PC-9 (cell line): ENCODE measurements around the gene ZFR. TPM values are rescaled to one million over a fixed set of nuclear protein-coding genes. Genes with fewer than 3 reads are reported as not detected.

Source experiments
- BruUV-seq: library from RNA; stranded (reverse); fragments of 400-500 nt; replicated peaks from 2 replicates; lab custom pipeline; 2021; lab: Mats Ljungman, UMichigan
- CTCF ChIA-PET: fragments of 300-600 bp; sonication (Branson Sonifier 250); formaldehyde crosslinking; loops from one replicate; lab custom pipeline; 2022; ENCODE audit warnings: antibody characterized with exemption; lab: Charles Lee
- POLR2A ChIA-PET: fragments of 300-600 bp; sonication (Branson Sonifier 250); formaldehyde crosslinking; loops from one replicate; lab custom pipeline; 2022; ENCODE audit warnings: antibody characterized with exemption; ENCODE audit not compliant: unreplicated experiment; lab: Charles Lee
- DNase-seq, 2 experiments: peaks; one replicate each; pipeline versions ENCODE4 v3.0.0 to v3.0.0-alpha.2; 2015 to 2022; ENCODE audit warnings: mixed read lengths in 1 of 2
- H2AFZ ChIP-seq: fragments of 200-600 bp; sonication (generic); 2 replicates; pipeline ENCODE4 v1.8.1; 2017; ENCODE audit warnings: antibody characterized with exemption
- H3F3A ChIP-seq: fragments of 200-600 bp; sonication (generic); 2 replicates; pipeline ENCODE4 v1.8.1; 2017; ENCODE audit warnings: antibody characterized with exemption, mild to moderate bottlenecking, low read depth; ENCODE audit not compliant: insufficient read depth
- H3K27ac ChIP-seq: fragments of 200-600 bp; sonication (generic); 2 replicates; pipeline ENCODE4 v1.6.1; 2016; ENCODE audit warnings: mixed run types
- H3K27me3 ChIP-seq: fragments of 200-600 bp; sonication (generic); 2 replicates; pipeline ENCODE4 v1.6.1; 2016; ENCODE audit warnings: low read depth, mixed run types; ENCODE audit not compliant: insufficient read depth
- H3K36me3 ChIP-seq: fragments of 200-600 bp; sonication (generic); 2 replicates; pipeline ENCODE4 v1.6.1; 2016; ENCODE audit warnings: low read depth, mixed run types
- H3K4me1 ChIP-seq: fragments of 200-600 bp; sonication (generic); replicated peaks from 2 replicates; pipeline ENCODE4 v1.6.1; 2016; ENCODE audit warnings: mixed run types; ENCODE audit not compliant: insufficient read depth
- H3K4me2 ChIP-seq: fragments of 200-600 bp; sonication (generic); 2 replicates; pipeline ENCODE4 v1.6.1; 2017; ENCODE audit warnings: mixed run types
- H3K4me3 ChIP-seq: fragments of 200-600 bp; sonication (generic); 2 replicates; pipeline ENCODE4 v1.6.1; 2016; ENCODE audit warnings: mixed run types
- H3K79me2 ChIP-seq: fragments of 200-600 bp; sonication (generic); 2 replicates; pipeline ENCODE4 v1.6.1; 2017; ENCODE audit warnings: low read depth, mixed run types
- H3K9me2 ChIP-seq: fragments of 200-600 bp; sonication (generic); 2 replicates; pipeline ENCODE4 v1.8.1; 2017; ENCODE audit warnings: mild to moderate bottlenecking; ENCODE audit not compliant: insufficient read depth
- H3K9me3 ChIP-seq: fragments of 200-600 bp; sonication (generic); 2 replicates; pipeline ENCODE4 v1.8.1; 2016; ENCODE audit warnings: low read depth; ENCODE audit not compliant: insufficient read depth
- H4K20me1 ChIP-seq: fragments of 200-600 bp; sonication (generic); 2 replicates; pipeline ENCODE4 v1.8.1; 2017; ENCODE audit not compliant: insufficient read depth
- EZH2 ChIP-seq: fragments of 200-600 bp; sonication (generic); IDR thresholded peaks from 2 replicates; pipeline ENCODE4 v1.8.0; 2017; ENCODE audit warnings: antibody characterized with exemption, low read depth
- intact Hi-C: fragments of 100-400 bp; cut with micrococcal nuclease; formaldehyde crosslinking; loops from one replicate; pipeline ENCODE4 v1.10.0; 2022; ENCODE audit not compliant: unreplicated experiment
- total RNA-seq: library from RNA; stranded (reverse); gene quantifications from 2 replicates; pipeline ENCODE4 v1.2.3, GENCODE V29; 2021
- TF ChIP-seq, protein P1 (sequence below): fragments of 200-600 bp; sonication (generic); conservative IDR thresholded peaks from 2 replicates; pipeline ENCODE4 v1.6.1; 2017; ENCODE audit warnings: mixed run types, antibody characterized with exemption, mild to moderate bottlenecking, moderate library complexity

The ZFR gene
- total RNA-seq, 1 experiment from 2014 or later, result 69.2 TPM

DNA sequence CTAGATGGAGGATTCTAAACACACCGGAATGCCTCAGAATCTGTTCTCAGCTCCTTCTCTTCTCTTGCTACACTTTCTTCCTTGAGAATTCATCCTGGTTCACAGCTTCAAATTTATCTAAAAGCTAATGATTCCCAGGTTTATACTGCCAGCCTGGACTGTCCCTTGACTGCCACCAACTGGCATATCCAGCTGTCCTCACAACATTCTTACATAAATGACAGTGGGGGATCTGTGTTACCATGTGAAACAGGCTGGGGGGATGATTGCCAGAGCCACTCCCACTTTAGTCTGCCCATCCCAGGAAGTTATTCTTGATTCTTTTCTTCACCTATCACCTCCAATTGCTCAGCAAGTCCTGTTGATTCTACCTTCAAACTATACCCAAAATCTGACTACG lies 27.2 kb upstream of the ZFR start:
- H3K27me3 ChIP-seq, result peaks cover 11% of the 10 kb centered on the region; the same call in 1 of the 2 replicates

DNA sequence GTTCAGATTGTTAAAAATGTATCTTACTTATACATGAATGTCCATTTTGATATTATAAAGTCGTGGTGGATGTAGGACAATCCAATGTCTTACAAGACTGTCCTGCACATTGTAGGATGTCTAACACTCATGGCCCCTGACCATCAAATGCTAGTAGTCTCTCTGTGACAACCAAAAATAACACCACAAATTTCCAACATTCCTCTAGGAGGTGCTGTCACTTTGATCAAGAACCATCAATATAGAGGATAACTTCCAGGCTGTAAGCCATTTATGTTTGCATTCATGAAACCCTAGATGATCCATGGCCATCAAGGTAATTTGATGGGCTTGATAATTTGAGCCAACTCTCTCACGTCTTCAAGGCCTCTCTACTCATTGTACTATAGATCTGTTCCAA lies 20.5 kb upstream of the ZFR start:
- BruUV-seq, result no TSS peak
- TF ChIP-seq, protein P1, sequence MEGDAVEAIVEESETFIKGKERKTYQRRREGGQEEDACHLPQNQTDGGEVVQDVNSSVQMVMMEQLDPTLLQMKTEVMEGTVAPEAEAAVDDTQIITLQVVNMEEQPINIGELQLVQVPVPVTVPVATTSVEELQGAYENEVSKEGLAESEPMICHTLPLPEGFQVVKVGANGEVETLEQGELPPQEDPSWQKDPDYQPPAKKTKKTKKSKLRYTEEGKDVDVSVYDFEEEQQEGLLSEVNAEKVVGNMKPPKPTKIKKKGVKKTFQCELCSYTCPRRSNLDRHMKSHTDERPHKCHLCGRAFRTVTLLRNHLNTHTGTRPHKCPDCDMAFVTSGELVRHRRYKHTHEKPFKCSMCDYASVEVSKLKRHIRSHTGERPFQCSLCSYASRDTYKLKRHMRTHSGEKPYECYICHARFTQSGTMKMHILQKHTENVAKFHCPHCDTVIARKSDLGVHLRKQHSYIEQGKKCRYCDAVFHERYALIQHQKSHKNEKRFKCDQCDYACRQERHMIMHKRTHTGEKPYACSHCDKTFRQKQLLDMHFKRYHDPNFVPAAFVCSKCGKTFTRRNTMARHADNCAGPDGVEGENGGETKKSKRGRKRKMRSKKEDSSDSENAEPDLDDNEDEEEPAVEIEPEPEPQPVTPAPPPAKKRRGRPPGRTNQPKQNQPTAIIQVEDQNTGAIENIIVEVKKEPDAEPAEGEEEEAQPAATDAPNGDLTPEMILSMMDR, result no peak
- no peak for TF ChIP-seq EZH2
- no peak for DNase-seq
- H3K27ac ChIP-seq, result no peak overlapping the region
- H3K9me3 ChIP-seq, result no peaks in the 10 kb centered on the region
- no peaks in the 10 kb centered on the region for H3K36me3 ChIP-seq
- H2AFZ ChIP-seq, result no peak overlapping the region
- no peaks in the 10 kb centered on the region for H3K4me1 ChIP-seq
- no peaks in the 10 kb centered on the region for H3K79me2 ChIP-seq
- no peaks in the 10 kb centered on the region for H3K9me2 ChIP-seq
- H4K20me1 ChIP-seq, result no peaks in the 10 kb centered on the region
- no peak overlapping the region for H3K4me2 ChIP-seq
- ChIA-PET POLR2A (no interaction called here), CTCF (no interaction called here)
- intact Hi-C loops, result no loop called here
- H3F3A ChIP-seq, result no peaks in the 10 kb centered on the region
- H3K27me3 ChIP-seq, result peaks cover 11% of the 10 kb centered on the region; the same call in 1 of the 2 replicates
- H3K4me3 ChIP-seq, result no peak overlapping the region

More for the DNA sequence above, 27.2 kb upstream of the ZFR start:
- ChIA-PET POLR2A (interaction anchor here (0.7 kb wide), 1 partner anchor 927 kb away, joined by 3 read pairs; no protein-coding TSS in a partner anchor), CTCF (interaction anchor here (0.5 to 1.4 kb wide), 4 partner anchors 118 to 1146 kb away, joined by 3 to 6 read pairs (median 4); no protein-coding TSS in a partner anchor)
- no peaks in the 10 kb centered on the region for H3F3A ChIP-seq
- BruUV-seq, result no TSS peak
- no peak overlapping the region for H3K4me3 ChIP-seq
- DNase-seq, result peak in 1 of 2 experiments; percentile 13
- no peak overlapping the region for H3K4me2 ChIP-seq
- TF ChIP-seq, protein P1, result no peak; the same call in 1 of the 2 replicates
- TF ChIP-seq EZH2, result no peak
- no peak overlapping the region for H2AFZ ChIP-seq
- no peak overlapping the region for H3K27ac ChIP-seq
- no peaks in the 10 kb centered on the region for H3K79me2 ChIP-seq
- H3K9me2 ChIP-seq, result no peaks in the 10 kb centered on the region
- H3K4me1 ChIP-seq, result no peaks in the 10 kb centered on the region
- H3K36me3 ChIP-seq, result no peaks in the 10 kb centered on the region
- intact Hi-C loops, result no loop called here
- no peaks in the 10 kb centered on the region for H3K9me3 ChIP-seq
- H4K20me1 ChIP-seq, result no peaks in the 10 kb centered on the region

DNA sequence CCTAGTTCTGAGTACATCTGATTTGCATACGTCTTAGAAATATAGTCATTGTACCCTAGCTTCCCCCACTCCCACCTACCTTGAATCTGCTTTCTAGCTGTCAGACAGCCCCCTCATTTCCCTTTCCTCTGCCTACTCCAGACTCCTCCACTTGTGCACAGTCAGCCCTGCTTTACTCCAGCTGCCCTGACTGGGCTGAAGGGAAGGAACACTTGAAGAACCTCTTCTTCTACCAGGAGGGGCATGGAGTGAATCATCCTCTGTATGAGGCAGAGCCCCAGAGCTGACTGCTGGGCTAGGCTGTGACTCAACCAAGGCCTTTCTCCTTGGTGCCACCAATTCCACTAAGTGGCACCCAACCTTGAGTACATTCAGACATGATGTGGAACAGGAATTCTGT lies 18.1 kb upstream of the ZFR start:
- CTCF ChIA-PET, result no interaction called here

More for the DNA sequence above, 18.1 kb upstream of the ZFR start:
- no peak overlapping the region for H2AFZ ChIP-seq
- H3K4me2 ChIP-seq, result no peak overlapping the region
- H4K20me1 ChIP-seq, result no peaks in the 10 kb centered on the region
- TF ChIP-seq, protein P1, result no peak
- TF ChIP-seq EZH2, result no peak
- no peak overlapping the region for H3K27ac ChIP-seq
- intact Hi-C loops, result no loop called here
- H3K9me3 ChIP-seq, result no peaks in the 10 kb centered on the region
- H3K4me3 ChIP-seq, result no peak overlapping the region
- no peak for DNase-seq
- H3F3A ChIP-seq, result no peaks in the 10 kb centered on the region
- no TSS peak for BruUV-seq
- no peaks in the 10 kb centered on the region for H3K79me2 ChIP-seq
- peaks cover 9% of the 10 kb centered on the region; the same call in 1 of the 2 replicates for H3K27me3 ChIP-seq
- no peaks in the 10 kb centered on the region for H3K4me1 ChIP-seq
- POLR2A ChIA-PET, result no interaction called here
- no peaks in the 10 kb centered on the region for H3K9me2 ChIP-seq
- no peaks in the 10 kb centered on the region for H3K36me3 ChIP-seq
